Ascending aorta (tissue), 2 donors: ENCODE data around the gene SLC1A7. TPM values are rescaled to one million over a fixed set of nuclear protein-coding genes. Genes with fewer than 3 reads are reported as not detected.

Experiments
- DNase-seq, 2 donors: peaks; one replicate each; pipeline ENCODE4 v3.0.0-alpha.2; 2019; ENCODE audit warnings: low spot score in 2 of 2
- H3K27ac ChIP-seq, 2 donors: fragments of 200-600 bp; sonication (generic); one replicate each; pipeline ENCODE4 v1.5.1; 2016 to 2017; ENCODE audit warnings: mild to moderate bottlenecking in 1 of 2
- H3K27me3 ChIP-seq: fragments of 200-600 bp; sonication (generic); one replicate; pipeline ENCODE4 v1.5.1; 2017
- H3K36me3 ChIP-seq, 2 donors: fragments of 200-600 bp; sonication (generic); one replicate each; pipeline ENCODE4 v1.5.1; 2016
- H3K4me1 ChIP-seq, 2 donors: fragments of 200-600 bp; sonication (generic); one replicate each; pipeline ENCODE4 v1.5.1; 2016 to 2017; ENCODE audit warnings: mild to moderate bottlenecking in 1 of 2
- H3K4me3 ChIP-seq, 2 donors: fragments of 200-600 bp; sonication (generic); one replicate each; pipeline ENCODE4 v1.5.1; 2016 to 2017; ENCODE audit warnings: mild to moderate bottlenecking in 1 of 2
- H3K9me3 ChIP-seq, 2 donors: fragments of 200-600 bp; sonication (generic); one replicate each; pipeline ENCODE4 v1.5.1; 2016
- intact Hi-C: fragments of 100-400 bp; cut with DNase I; formaldehyde crosslinking; loops from one replicate; pipeline ENCODE4 v1.15.1; 2023
- total RNA-seq: library from RNA; depleted of rRNA; stranded (reverse); fragments of >200 nt; gene quantifications from one replicate; pipeline ENCODE4 v1.1.0, GENCODE V29; 2016
- TF ChIP-seq, protein P1 (sequence below), 3 experiments: fragments of 200-600 bp in 2 of 3; fragments of 450-650 bp in 1 of 3; sonication (generic) in 2 of 3; IDR thresholded peaks; one replicate each; pipeline ENCODE4 v1.5.1; 2016 to 2019; ENCODE audit warnings: antibody characterized with exemption in 3 of 3, mild to moderate bottlenecking in 1 of 3, moderate library complexity in 1 of 3

SLC1A7 gene
- total RNA-seq, 1 donor from 2014 or later, result not detected

DNA sequence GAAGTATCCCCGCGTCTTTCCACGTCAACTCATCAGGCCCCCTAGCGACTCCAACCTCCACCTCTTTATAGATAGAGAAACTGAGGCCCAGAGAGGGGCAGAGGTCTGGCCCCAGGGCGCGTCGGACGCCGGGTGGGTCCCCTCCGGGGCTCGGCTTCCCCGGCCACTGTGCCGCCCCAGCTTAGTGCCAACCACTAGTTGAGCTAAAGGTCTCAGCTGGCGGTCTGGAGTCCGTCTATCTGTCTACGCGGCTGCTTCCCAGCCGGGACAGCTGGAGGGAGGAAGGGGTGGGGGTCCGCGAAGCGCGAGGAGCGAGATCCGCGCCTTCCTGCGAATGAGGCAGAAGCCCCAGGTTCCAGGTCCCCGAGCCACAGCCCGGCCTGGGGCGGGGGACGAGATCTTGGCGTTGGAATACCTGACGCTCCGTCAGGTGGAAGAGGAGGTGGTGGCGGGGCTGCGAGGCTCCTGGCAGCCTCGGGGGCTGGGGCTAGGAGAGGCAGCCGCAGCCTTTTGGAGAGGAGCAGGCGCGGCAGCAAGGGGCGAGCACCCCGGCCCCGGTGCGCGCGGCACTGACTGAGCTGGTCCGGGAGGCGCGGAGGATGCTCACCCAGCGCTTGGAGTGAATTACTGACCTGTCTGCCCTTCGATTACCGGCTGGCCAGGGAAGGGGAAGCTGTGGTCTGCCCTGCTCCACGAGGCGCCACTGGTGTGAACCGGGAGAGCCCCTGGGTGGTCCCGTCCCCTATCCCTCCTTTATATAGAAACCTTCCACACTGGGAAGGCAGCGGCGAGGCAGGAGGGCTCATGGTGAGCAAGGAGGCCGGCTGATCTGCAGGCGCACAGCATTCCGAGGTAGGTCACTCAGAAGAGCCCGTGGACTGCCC lies 79.5 kb downstream of the SLC1A7 start:
- intact Hi-C loops, result no loop called here
- Histone ChIP-seq H3K36me3 (no peaks in the 10 kb centered on the region), H3K4me1 (peaks cover 5 to 11% of the 10 kb centered on the region in 2 donors), H3K9me3 (no peaks in the 10 kb centered on the region), H3K4me3 (peak overlapping the region; percentile 63 to 93), H3K27ac (peak overlapping the region; percentile 45 to 55), H3K27me3 (no peaks in the 10 kb centered on the region)
- DNase-seq, result no peak
- TF ChIP-seq, protein P1, sequence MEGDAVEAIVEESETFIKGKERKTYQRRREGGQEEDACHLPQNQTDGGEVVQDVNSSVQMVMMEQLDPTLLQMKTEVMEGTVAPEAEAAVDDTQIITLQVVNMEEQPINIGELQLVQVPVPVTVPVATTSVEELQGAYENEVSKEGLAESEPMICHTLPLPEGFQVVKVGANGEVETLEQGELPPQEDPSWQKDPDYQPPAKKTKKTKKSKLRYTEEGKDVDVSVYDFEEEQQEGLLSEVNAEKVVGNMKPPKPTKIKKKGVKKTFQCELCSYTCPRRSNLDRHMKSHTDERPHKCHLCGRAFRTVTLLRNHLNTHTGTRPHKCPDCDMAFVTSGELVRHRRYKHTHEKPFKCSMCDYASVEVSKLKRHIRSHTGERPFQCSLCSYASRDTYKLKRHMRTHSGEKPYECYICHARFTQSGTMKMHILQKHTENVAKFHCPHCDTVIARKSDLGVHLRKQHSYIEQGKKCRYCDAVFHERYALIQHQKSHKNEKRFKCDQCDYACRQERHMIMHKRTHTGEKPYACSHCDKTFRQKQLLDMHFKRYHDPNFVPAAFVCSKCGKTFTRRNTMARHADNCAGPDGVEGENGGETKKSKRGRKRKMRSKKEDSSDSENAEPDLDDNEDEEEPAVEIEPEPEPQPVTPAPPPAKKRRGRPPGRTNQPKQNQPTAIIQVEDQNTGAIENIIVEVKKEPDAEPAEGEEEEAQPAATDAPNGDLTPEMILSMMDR (IDR thresholded peaks at IDR 0.05), result no peak

DNA sequence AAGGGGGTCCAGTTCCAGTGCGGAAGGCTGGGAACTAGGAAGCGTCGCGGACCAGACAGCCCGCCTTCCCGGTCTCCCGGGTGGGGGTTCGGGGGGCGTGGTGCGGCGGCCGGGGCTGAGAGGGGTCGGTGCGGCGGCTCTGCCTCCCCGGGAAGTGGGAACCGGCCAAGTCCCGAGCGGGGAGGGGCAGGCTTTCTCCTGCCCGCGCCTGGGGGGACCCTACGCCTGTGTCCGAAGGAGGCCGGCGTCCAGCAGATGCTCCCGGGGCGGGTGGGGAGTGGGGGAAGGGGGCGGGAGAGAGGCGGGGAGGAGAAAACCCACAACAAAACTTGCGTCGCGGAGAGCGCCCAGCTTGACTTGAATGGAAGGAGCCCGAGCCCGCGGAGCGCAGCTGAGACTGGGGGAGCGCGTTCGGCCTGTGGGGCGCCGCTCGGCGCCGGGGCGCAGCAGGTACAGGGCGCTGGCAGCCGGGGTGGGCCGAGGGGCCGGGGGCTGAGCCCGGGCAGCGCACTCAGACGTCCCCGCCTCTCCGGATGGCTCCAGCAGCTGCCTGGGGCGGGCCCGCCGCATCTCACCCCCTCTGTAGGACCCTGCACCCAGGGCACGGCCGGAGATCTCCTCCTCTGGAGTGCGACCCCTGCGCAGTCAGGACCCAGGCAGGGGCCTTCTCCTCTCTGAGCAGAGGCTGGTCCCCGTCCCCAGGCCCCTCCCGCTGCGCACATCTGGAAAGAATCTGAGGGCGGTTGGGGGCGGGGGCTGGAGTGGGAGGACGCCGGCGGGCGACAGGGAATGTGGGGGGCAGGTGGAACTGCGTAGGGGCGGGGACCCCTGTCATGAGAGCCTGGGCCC lies 80.4 kb downstream of the SLC1A7 start, which contains the start of gene PODN:
PODN (plus strand) TSS at position 355 of the 849 bp plus-strand sequence. CDS start 7,643 bp downstream, outside the sequence.
- no peaks in the 10 kb centered on the region for H3K27me3 ChIP-seq
- H3K4me3 ChIP-seq, result peak within 1 kb of the TSS; percentile 63 to 93
- no peaks in the 10 kb centered on the region for H3K9me3 ChIP-seq
- TF ChIP-seq, protein P1 (IDR thresholded peaks at IDR 0.05), result no peak
- no peaks in the 10 kb centered on the region for H3K36me3 ChIP-seq
- peaks cover 5 to 11% of the 10 kb centered on the region in 2 donors for H3K4me1 ChIP-seq
- H3K27ac ChIP-seq, result peak within 1 kb of the TSS; percentile 51 to 55
- DNase-seq, result no peak
- intact Hi-C loops, result no loop called here

DNA sequence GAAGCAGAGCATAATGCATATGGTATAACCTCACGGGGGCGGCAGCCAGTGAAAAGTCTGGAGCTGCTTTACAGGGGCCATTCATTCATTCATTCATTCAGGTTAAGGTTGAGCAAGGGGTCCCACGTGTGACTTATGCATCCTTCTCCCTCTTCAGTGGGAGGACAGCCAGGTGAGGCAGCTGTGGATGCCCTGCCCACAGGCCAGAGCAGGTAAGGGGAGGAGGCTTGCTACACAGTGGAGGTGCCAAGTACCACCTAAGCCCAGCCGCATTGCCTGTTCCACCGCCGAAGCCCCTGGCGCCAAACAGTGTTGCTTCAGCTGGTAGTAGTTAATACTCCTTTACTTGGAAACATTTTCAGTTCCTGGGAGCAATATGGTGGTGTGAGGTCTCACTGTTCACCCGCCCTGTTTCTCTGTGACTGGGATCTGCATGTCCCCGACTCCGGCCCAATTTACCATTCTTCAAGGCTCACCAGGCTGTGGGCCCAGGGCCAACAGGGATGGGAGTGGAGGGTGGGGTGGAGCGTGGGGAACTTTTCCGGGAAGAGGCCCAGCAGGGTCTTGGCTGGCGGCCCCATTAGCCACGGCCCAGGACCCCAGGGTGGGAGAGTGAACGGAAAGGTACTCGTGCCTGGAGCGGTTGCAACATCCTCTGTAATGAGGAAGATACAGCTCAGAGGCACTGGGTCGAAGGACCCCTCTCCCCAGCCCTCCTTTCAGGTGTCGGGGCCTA lies 81.1 kb downstream of the SLC1A7 start:
- no peak for DNase-seq
- Histone ChIP-seq H3K4me3 (peak overlapping the region; percentile 63 to 93), H3K36me3 (no peaks in the 10 kb centered on the region), H3K9me3 (no peaks in the 10 kb centered on the region), H3K27ac (peak overlapping the region; percentile 51 to 55), H3K4me1 (peaks cover 5 to 11% of the 10 kb centered on the region in 2 donors), H3K27me3 (no peaks in the 10 kb centered on the region)
- intact Hi-C loops, result no loop called here
- TF ChIP-seq, protein P1 (IDR thresholded peaks at IDR 0.05), result no peak

DNA sequence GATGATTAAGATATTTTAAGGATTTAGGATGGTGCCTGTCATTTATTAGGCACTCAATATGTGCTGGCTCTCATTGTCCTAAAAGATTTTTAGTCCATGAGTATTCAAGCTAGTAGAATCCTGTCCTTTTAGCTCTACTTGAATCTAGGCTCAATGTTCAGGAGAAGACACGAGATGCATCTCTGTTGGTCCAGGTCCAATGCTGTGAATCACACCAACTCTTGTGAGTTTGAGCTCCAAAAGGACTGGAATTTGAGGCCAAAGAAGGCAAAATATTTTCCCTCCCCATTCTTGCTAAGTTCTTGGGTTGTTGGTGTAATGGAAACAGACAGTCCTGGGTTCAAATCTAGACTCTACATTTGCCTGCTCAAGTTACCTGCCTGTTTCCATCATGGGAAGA lies 81.9 kb downstream of the SLC1A7 start:
- no peaks in the 10 kb centered on the region for H3K9me3 ChIP-seq
- H3K4me3 ChIP-seq, result no peak overlapping the region
- H3K36me3 ChIP-seq, result no peaks in the 10 kb centered on the region
- H3K27me3 ChIP-seq, result no peaks in the 10 kb centered on the region
- H3K27ac ChIP-seq, result peak overlapping the region; percentile 12 to 51
- no peak for DNase-seq
- peaks cover 5 to 11% of the 10 kb centered on the region in 2 donors for H3K4me1 ChIP-seq
- TF ChIP-seq, protein P1 (IDR thresholded peaks at IDR 0.05), result no peak
- intact Hi-C loops, result no loop called here

DNA sequence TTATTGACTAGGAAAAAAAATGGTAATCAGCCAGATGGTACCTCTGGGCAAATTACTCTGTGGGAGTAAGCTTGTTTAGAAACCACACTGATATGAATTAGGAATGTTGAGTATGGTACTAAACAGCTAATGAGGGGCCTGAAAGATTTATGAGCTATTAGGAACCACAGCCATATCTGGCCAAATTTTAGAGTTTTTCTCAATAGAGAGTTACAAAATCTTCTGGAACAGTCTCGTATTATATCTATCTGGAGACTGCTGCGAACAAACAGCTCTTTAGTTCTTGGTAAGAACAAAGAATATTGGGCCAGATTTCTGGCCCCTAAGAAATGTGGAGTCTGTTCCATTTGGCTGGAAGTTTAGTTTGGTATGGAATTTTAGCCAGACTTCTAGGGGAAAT lies 85.3 kb downstream of the SLC1A7 start:
- Histone ChIP-seq H3K4me3 (no peak overlapping the region), H3K4me1 (peaks cover 0 to 3% of the 10 kb centered on the region in 2 donors), H3K27me3 (no peaks in the 10 kb centered on the region), H3K27ac (no peak overlapping the region), H3K9me3 (no peaks in the 10 kb centered on the region), H3K36me3 (peaks cover 0 to 16% of the 10 kb centered on the region in 2 donors)
- intact Hi-C loops, result no loop called here
- TF ChIP-seq, protein P1 (IDR thresholded peaks at IDR 0.05), result no peak
- DNase-seq, result no peak
